Rectal smooth muscle tissue (tissue), 1 donor: ENCODE results near the gene PHF19.

ENCODE experiments used
- H3K27ac ChIP-seq: one replicate; pipeline ENCODE4 v1.7.0; 2013; ENCODE audit warnings: low read depth, low read length, inconsistent platforms
- H3K27me3 ChIP-seq: one replicate; pipeline ENCODE4 v1.7.0; 2013; ENCODE audit warnings: low read length; ENCODE audit not compliant: control insufficient read depth, insufficient read depth
- H3K36me3 ChIP-seq: one replicate; pipeline ENCODE4 v1.7.0; 2013; ENCODE audit warnings: low read length; ENCODE audit not compliant: control insufficient read depth, insufficient read depth
- H3K4me1 ChIP-seq: one replicate; pipeline ENCODE4 v1.7.0; 2013; ENCODE audit warnings: low read length; ENCODE audit not compliant: control insufficient read depth, insufficient read depth
- H3K4me3 ChIP-seq: one replicate; pipeline ENCODE4 v1.7.0; 2013; ENCODE audit warnings: low read length
- H3K9ac ChIP-seq: one replicate; pipeline ENCODE4 v1.7.0; 2013; ENCODE audit warnings: low read length

PHF19 gene

GRCh38 chr9:120860083-120860482, 16.9 kb downstream of the PHF19 start:
- no peaks in the 10 kb centered on the region for H3K4me1 ChIP-seq
- H3K4me3 ChIP-seq = no peak overlapping the region
- no peak overlapping the region for H3K27ac ChIP-seq
- peaks cover 34% of the 10 kb centered on the region for H3K36me3 ChIP-seq
- H3K27me3 ChIP-seq = no peaks in the 10 kb centered on the region
- H3K9ac ChIP-seq = no peak overlapping the region

GRCh38 chr9:120859361-120859760, 17.6 kb downstream of the PHF19 start:
- no peak overlapping the region for H3K27ac ChIP-seq
- peaks cover 34% of the 10 kb centered on the region for H3K36me3 ChIP-seq
- no peaks in the 10 kb centered on the region for H3K27me3 ChIP-seq
- no peak overlapping the region for H3K4me3 ChIP-seq
- no peaks in the 10 kb centered on the region for H3K4me1 ChIP-seq
- H3K9ac ChIP-seq = no peak overlapping the region

- Histone ChIP-seq H3K4me1 (no peaks in the 10 kb centered on the region), H3K4me3 (no peak overlapping the region), H3K27me3 (no peaks in the 10 kb centered on the region), H3K27ac (no peak overlapping the region), H3K36me3 (peaks cover 31% of the 10 kb centered on the region), H3K9ac (no peak overlapping the region)
Measured at GRCh38 chr9:120857902-120858301, 19.1 kb downstream of the PHF19 start.

- H3K27ac ChIP-seq = no peak overlapping the region
- no peaks in the 10 kb centered on the region for H3K27me3 ChIP-seq
- H3K9ac ChIP-seq = no peak overlapping the region
Measured at GRCh38 chr9:120857481-120857880, 19.5 kb downstream of the PHF19 start.

GRCh38 chr9:120856700-120857099, 20.3 kb downstream of the PHF19 start:
- H3K4me3 ChIP-seq = no peak overlapping the region
- H3K4me1 ChIP-seq = no peaks in the 10 kb centered on the region
- no peak overlapping the region for H3K27ac ChIP-seq
- H3K36me3 ChIP-seq = peaks cover 24% of the 10 kb centered on the region
- no peaks in the 10 kb centered on the region for H3K27me3 ChIP-seq
- no peak overlapping the region for H3K9ac ChIP-seq

More at GRCh38 chr9:120857481-120857880, 19.5 kb downstream of the PHF19 start:
- H3K36me3 ChIP-seq = peaks cover 28% of the 10 kb centered on the region
- no peaks in the 10 kb centered on the region for H3K4me1 ChIP-seq
- H3K4me3 ChIP-seq = no peak overlapping the region

GRCh38 chr9:120855827-120856670, 20.9 kb downstream of the PHF19 start:
- no peak overlapping the region for H3K27ac ChIP-seq
- no peak overlapping the region for H3K4me3 ChIP-seq
- no peak overlapping the region for H3K9ac ChIP-seq
- H3K36me3 ChIP-seq = peaks cover 20% of the 10 kb centered on the region
- no peaks in the 10 kb centered on the region for H3K4me1 ChIP-seq
- no peaks in the 10 kb centered on the region for H3K27me3 ChIP-seq

- no peak overlapping the region for H3K4me3 ChIP-seq
- H3K27ac ChIP-seq = no peak overlapping the region
- peaks cover 9% of the 10 kb centered on the region for H3K36me3 ChIP-seq
- no peaks in the 10 kb centered on the region for H3K27me3 ChIP-seq
- H3K4me1 ChIP-seq = no peaks in the 10 kb centered on the region
- no peak overlapping the region for H3K9ac ChIP-seq
Measured at GRCh38 chr9:120854596-120855327, 22.2 kb downstream of the PHF19 start.

- Histone ChIP-seq H3K36me3 (peaks cover 6% of the 10 kb centered on the region), H3K4me3 (no peak overlapping the region), H3K9ac (no peak overlapping the region), H3K27me3 (no peaks in the 10 kb centered on the region), H3K4me1 (no peaks in the 10 kb centered on the region), H3K27ac (no peak overlapping the region)
Measured at GRCh38 chr9:120853198-120853597, 23.8 kb downstream of the PHF19 start.

GRCh38 chr9:120852240-120853010, 24.6 kb downstream of the PHF19 start:
- Histone ChIP-seq H3K27ac (no peak overlapping the region), H3K9ac (no peak overlapping the region), H3K27me3 (no peaks in the 10 kb centered on the region), H3K4me3 (no peak overlapping the region), H3K4me1 (no peaks in the 10 kb centered on the region), H3K36me3 (peaks cover 2% of the 10 kb centered on the region)

- Histone ChIP-seq H3K9ac (no peak overlapping the region), H3K4me1 (no peaks in the 10 kb centered on the region), H3K27ac (no peak overlapping the region), H3K36me3 (no peaks in the 10 kb centered on the region), H3K4me3 (no peak overlapping the region), H3K27me3 (no peaks in the 10 kb centered on the region)
Measured at GRCh38 chr9:120851449-120851848, 25.5 kb downstream of the PHF19 start.

- H3K27me3 ChIP-seq = no peaks in the 10 kb centered on the region
- H3K4me1 ChIP-seq = no peaks in the 10 kb centered on the region
- H3K4me3 ChIP-seq = no peak overlapping the region
- no peak overlapping the region for H3K27ac ChIP-seq
- no peak overlapping the region for H3K9ac ChIP-seq
- no peaks in the 10 kb centered on the region for H3K36me3 ChIP-seq
Measured at GRCh38 chr9:120850315-120850714, 26.7 kb downstream of the PHF19 start.

GRCh38 chr9:120846906-120847305, 30.1 kb downstream of the PHF19 start:
- no peak overlapping the region for H3K27ac ChIP-seq
- H3K36me3 ChIP-seq = no peaks in the 10 kb centered on the region
- H3K4me1 ChIP-seq = peaks cover 3% of the 10 kb centered on the region
- H3K27me3 ChIP-seq = no peaks in the 10 kb centered on the region
- no peak overlapping the region for H3K4me3 ChIP-seq
- no peak overlapping the region for H3K9ac ChIP-seq
